Osteoblast (primary cell): ENCODE data around the gene NEUROG3. TPM values are rescaled to one million over a fixed set of nuclear protein-coding genes. Genes with fewer than 3 reads are reported as not detected.

Experiments
- DNase-seq: peaks from one replicate; pipeline ENCODE4 v3.0.0; 2011; ENCODE audit warnings: low spot score, mixed read lengths; ENCODE audit not compliant: insufficient read length; ENCODE audit errors: missing footprints
- H2AFZ ChIP-seq: 2 replicates; pipeline ENCODE4 v1.6.0; 2011; ENCODE audit warnings: mild to moderate bottlenecking, low read length
- H3K27ac ChIP-seq: 2 replicates; pipeline ENCODE4 v1.5.1; 2011; ENCODE audit warnings: mild to moderate bottlenecking, low read depth, low read length, moderate library complexity
- H3K27me3 ChIP-seq: 2 replicates; pipeline ENCODE4 v1.6.0; 2012; ENCODE audit warnings: mild to moderate bottlenecking, control low read depth, inconsistent platforms, low read length, moderate library complexity; ENCODE audit not compliant: insufficient read depth
- H3K36me3 ChIP-seq: 2 replicates; pipeline ENCODE4 v1.5.1; 2011; ENCODE audit warnings: mild to moderate bottlenecking, low read length, control low read depth, moderate library complexity; ENCODE audit not compliant: insufficient read depth
- H3K4me1 ChIP-seq: 2 replicates; pipeline ENCODE4 v1.5.1; 2011; ENCODE audit warnings: mild to moderate bottlenecking, low read length, control low read depth, moderate library complexity; ENCODE audit not compliant: insufficient read depth
- H3K4me2 ChIP-seq: 2 replicates; pipeline ENCODE4 v1.6.0; 2011; ENCODE audit warnings: mild to moderate bottlenecking, low read length; ENCODE audit not compliant: insufficient read depth
- H3K4me3 ChIP-seq: fragments of 200-600 bp; sonication (generic); 3 replicates; pipeline ENCODE4 v1.5.1; 2012; ENCODE audit warnings: mild to moderate bottlenecking, low read length, inconsistent platforms; ENCODE audit not compliant: insufficient read depth
- H3K79me2 ChIP-seq: 2 replicates; pipeline ENCODE4 v1.6.0; 2012; ENCODE audit warnings: mild to moderate bottlenecking, low read length, control low read depth, inconsistent platforms; ENCODE audit not compliant: insufficient read depth
- H3K9me3 ChIP-seq: 2 replicates; pipeline ENCODE4 v1.5.1; 2011; ENCODE audit warnings: low read depth, low read length, control low read depth
- H4K20me1 ChIP-seq: 2 replicates; pipeline ENCODE4 v1.6.0; 2012; ENCODE audit warnings: mild to moderate bottlenecking, low read length, control low read depth; ENCODE audit not compliant: insufficient read depth
- CTCF ChIP-seq: IDR thresholded peaks from 2 replicates; pipeline ENCODE4 v1.5.1; 2011; ENCODE audit warnings: mild to moderate bottlenecking, low read depth, low read length, moderate library complexity; ENCODE audit errors: extremely low read depth
- total RNA-seq: library from RNA; depleted of rRNA; stranded (reverse); fragments of >200 nt; gene quantifications from 2 replicates; pipeline ENCODE4 v1.2.3, GENCODE V29; 2012

The NEUROG3 gene
- not detected in 2 replicates for total RNA-seq

GRCh38 chr10:69573056-69573806 is at the start of gene NEUROG3:
Gene NEUROG3 (minus strand): TSS chr10:69573422. CDS start chr10:69573043, 379 bp downstream.
- Histone ChIP-seq H3K4me3 (no peak within 1 kb of the TSS), H3K4me2 (no peak within 1 kb of the TSS)

GRCh38 chr10:69620625-69621024 is 47.4 kb upstream of the NEUROG3 start:
- no peaks in the 10 kb centered on the region for H4K20me1 ChIP-seq
- TF ChIP-seq CTCF, result no peak
- H3K79me2 ChIP-seq, result no peaks in the 10 kb centered on the region
- H2AFZ ChIP-seq, result no peak overlapping the region
- no peak overlapping the region for H3K4me3 ChIP-seq
- DNase-seq, result no peak
- H3K36me3 ChIP-seq, result no peaks in the 10 kb centered on the region
- H3K27ac ChIP-seq, result no peak overlapping the region
- H3K27me3 ChIP-seq, result peaks cover 20% of the 10 kb centered on the region
- H3K4me1 ChIP-seq, result no peaks in the 10 kb centered on the region
- peaks cover 2% of the 10 kb centered on the region for H3K9me3 ChIP-seq
- H3K4me2 ChIP-seq, result no peak overlapping the region

More at GRCh38 chr10:69573056-69573806, at the start of gene NEUROG3:
- Histone ChIP-seq H3K36me3 (no peaks in the 10 kb centered on the region), H3K4me1 (no peaks in the 10 kb centered on the region), H2AFZ (no peak within 1 kb of the TSS), H3K79me2 (no peaks in the 10 kb centered on the region), H4K20me1 (peaks cover 2% of the 10 kb centered on the region), H3K27ac (no peak within 1 kb of the TSS), H3K27me3 (peaks cover 89% of the 10 kb centered on the region), H3K9me3 (no peaks in the 10 kb centered on the region)
- DNase-seq, result no peak
- no peak for TF ChIP-seq CTCF

GRCh38 chr10:69619626-69620025 is 46.4 kb upstream of the NEUROG3 start:
- Histone ChIP-seq H2AFZ (no peak overlapping the region), H3K4me2 (no peak overlapping the region)

More at GRCh38 chr10:69619626-69620025, 46.4 kb upstream of the NEUROG3 start:
- Histone ChIP-seq H3K4me1 (no peaks in the 10 kb centered on the region), H3K27ac (no peak overlapping the region), H3K36me3 (no peaks in the 10 kb centered on the region), H3K27me3 (peaks cover 20% of the 10 kb centered on the region), H3K9me3 (peaks cover 2% of the 10 kb centered on the region), H3K79me2 (no peaks in the 10 kb centered on the region), H3K4me3 (no peak overlapping the region), H4K20me1 (no peaks in the 10 kb centered on the region)
- no peak for DNase-seq
- no peak for TF ChIP-seq CTCF
